Endometrial microvascular endothelial cells (primary cell): ENCODE measurements around the gene HS3ST3B1. TPM values are rescaled to one million over a fixed set of nuclear protein-coding genes. Genes with fewer than 3 reads are reported as not detected.

ENCODE experiments used
- in situ Hi-C: cut with HindIII; loops from 2 replicates; pipeline ENCODE4 v1.10.0; 2017; ENCODE audit warnings: low sequenced_read_pairs, low pct_unique_long_range_greater_than_20kb; ENCODE audit errors: inconsistent ontology term
- total RNA-seq: library from RNA; depleted of rRNA; stranded (reverse); fragments of >200 nt; gene quantifications from one replicate; pipeline ENCODE4 v1.2.3, GENCODE V29; 2015; ENCODE audit errors: inconsistent ontology term

HS3ST3B1 gene
- total RNA-seq = 2.4 TPM

- in situ Hi-C loops = no loop called here
These were observed at the start of gene HS3ST3B1 for GRCh38 chr17:14300575-14301278. HS3ST3B1 (plus strand) TSS chr17:14301081; CDS start chr17:14301519, 438 bp downstream.

DNA sequence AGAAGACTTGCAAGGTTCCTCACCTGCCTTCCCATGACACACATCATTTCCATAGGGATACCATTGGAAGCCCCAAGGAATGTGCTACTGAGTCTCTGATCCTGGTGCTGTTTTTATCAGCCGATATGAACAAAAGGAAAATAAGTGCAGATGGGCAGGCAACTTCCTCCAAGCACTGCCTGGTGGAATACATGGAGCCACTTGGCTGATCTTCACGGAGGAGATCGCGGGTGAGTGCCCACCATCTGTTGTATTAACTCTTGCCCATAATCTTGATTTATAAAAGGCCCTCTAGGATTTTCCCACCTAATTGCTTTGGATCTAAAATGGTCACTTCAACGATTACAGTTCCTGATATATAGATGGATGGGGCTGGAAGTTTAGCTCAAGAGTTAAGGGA lies 39.5 kb upstream of the HS3ST3B1 start:
- in situ Hi-C loops = no loop called here

DNA sequence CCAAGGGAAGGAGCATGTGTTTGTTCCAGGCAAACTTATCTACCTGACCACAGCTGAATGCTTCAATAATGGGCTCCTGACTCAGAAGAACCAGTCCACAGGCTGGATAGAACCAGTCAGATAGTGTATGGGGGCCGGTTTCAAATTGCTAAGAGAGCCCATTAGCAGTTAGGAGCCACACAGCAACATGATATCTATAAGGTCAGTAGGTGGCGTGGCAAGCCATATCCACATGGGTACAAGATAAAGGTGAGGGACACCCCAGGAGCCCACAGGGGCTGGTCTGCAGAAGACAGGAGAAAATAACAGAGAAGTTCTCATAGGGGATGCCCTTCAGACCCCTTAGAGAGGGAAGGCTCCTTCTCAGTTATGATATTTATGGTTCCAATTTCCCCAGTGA lies 32.6 kb upstream of the HS3ST3B1 start:
- in situ Hi-C loops = no loop called here

DNA sequence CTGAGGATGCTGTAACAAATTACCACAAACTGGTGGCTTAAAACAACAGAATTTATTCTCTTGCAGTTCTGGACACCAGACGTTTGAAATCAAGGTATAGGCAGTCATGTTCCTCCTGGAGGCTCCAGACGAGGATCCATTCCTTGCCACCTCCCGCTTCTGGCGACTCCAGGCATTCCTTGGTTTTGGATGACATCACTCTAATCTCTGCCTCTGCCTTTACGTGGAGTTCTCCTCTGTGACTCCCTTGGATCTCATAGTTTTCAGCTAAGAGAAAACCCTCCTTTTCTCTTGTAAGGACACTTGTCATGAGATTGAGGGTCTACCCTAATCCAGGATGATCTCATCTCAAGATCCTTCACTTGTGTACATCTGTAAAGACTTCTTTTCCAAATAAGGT lies 31.4 kb upstream of the HS3ST3B1 start:
- in situ Hi-C loops = no loop called here

DNA sequence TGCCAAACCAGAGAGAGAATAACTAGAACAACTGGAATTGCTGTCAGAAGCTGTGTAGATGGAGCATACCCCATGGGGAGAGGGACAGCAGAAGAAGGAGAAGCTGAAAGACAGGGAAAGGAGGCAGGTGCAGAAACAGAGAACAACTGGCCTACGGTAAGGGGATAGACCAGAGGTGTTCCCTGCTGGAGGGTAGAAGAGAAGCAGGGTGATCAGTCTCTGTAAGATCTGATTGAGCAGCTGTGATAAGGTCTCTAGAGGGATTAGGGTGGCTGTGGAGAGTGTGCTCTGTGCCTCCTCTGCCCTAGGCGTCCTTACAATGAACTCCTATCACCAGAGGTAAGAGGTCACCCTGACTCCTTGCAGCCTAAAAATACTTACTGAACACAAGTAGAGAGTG lies 30.4 kb upstream of the HS3ST3B1 start:
- in situ Hi-C loops = no loop called here

- in situ Hi-C loops = no loop called here
These were observed 24.2 kb upstream of the HS3ST3B1 start for GRCh38 chr17:14276535-14277250.

GRCh38 chr17:14281530-14281929 lies 19.4 kb upstream of the HS3ST3B1 start:
- in situ Hi-C loops = no loop called here

- in situ Hi-C loops = no loop called here
These were observed 18.2 kb upstream of the HS3ST3B1 start for GRCh38 chr17:14282726-14283125.

DNA sequence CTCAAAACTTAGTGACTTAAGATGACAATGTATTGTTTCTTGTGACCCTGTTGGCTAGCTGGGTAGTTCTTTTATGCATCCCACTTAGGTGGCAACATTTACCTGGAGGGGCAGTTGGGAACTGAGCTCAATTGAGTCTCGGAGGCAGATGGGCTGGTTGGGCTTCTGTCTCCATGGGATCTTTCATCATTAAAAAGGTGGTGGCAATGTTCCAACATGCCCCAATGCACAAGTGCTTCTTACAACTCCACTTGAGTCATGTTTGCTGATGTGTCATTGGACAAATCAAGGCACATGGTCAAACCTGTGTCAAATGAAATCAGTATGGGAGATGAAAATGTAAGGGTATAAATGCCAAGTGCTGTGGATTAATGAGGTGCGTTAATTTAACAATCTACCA lies 11.7 kb upstream of the HS3ST3B1 start:
- in situ Hi-C loops = no loop called here

DNA sequence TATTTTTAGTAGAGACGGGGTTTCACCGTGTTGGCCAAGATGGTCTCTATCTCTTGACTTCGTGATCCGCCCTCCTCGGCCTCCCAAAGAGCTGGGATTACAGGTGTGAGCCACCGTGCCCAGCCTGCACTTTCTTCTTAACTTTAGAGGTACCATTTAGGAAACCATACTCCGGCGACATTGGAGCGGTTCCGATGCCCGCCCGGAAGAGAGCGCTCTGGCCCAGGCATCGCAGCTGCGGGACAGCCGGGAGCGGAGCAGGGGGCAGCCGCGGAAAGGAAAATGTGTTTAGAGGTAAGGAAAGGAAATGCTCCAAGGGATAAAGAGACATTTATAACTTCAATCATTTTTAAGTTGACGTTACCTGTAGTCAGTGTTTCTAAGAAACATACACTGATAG lies 6.0 kb upstream of the HS3ST3B1 start:
- in situ Hi-C loops = no loop called here

- in situ Hi-C loops = no loop called here
These were observed 5.2 kb upstream of the HS3ST3B1 start for GRCh38 chr17:14295676-14296075.

GRCh38 chr17:14296166-14296910 lies 4.5 kb upstream of the HS3ST3B1 start:
- in situ Hi-C loops = no loop called here

- in situ Hi-C loops = no loop called here
These were observed 3.6 kb upstream of the HS3ST3B1 start for GRCh38 chr17:14297161-14297851.

GRCh38 chr17:14298221-14298946 lies 2.5 kb upstream of the HS3ST3B1 start:
- in situ Hi-C loops = no loop called here

DNA sequence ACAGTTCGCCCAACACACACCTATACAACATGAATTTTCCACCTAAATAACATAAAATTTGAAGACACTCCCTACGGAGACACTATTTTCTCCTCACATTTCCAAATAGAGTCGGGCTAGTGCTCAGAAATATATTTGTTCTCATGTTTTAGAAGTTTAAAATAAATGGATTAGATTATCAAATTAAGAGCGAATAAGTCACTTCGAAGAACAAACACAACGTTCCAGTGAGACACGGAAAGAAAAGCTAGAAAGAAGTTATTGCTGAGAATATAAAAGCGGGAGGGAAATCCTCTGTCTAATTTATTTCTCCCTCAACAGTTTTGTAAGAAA lies 2.0 kb upstream of the HS3ST3B1 start:
- in situ Hi-C loops = no loop called here

DNA sequence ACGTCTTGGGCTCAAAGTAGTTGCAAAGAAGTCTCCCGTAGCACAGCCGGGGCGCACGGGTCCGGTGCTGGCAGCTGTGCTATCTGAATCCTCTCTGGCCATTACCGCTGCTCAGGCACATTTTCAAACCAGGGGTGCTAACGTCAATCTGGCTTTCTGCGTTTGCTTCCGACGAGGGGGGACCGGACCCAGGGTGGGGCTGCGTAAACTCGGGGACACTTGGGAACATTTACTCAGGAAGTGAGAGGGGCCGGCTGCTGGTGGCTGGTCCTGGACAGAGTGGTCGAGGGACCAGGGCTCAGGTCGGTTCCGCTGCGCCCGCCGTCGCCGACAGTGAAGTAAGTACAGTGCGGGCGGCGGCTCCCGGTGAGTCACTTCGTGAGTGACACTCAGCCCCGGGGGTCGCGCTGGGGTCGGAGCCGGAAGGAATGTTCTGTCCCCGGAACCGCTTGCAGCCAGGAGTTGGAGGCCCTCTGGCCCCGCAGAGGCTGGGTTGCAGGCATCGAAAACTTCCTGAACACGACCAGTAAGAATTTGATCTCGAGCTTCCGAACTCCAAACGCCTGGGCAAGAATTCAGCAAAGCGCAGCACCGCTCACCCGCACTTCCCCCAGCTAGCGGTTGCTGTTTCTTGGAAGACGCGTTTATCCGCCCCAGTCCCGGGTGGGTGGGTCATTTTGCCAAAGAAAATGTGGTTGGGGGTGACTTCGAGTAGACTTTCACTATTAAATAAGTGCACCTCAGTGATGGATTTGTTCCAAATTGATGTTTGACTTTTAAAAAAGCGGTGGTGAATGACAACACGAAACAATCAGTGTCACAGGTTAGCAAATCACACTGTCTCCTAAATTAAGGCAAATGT lies 1.4 kb upstream of the HS3ST3B1 start:
- in situ Hi-C loops = no loop called here

DNA sequence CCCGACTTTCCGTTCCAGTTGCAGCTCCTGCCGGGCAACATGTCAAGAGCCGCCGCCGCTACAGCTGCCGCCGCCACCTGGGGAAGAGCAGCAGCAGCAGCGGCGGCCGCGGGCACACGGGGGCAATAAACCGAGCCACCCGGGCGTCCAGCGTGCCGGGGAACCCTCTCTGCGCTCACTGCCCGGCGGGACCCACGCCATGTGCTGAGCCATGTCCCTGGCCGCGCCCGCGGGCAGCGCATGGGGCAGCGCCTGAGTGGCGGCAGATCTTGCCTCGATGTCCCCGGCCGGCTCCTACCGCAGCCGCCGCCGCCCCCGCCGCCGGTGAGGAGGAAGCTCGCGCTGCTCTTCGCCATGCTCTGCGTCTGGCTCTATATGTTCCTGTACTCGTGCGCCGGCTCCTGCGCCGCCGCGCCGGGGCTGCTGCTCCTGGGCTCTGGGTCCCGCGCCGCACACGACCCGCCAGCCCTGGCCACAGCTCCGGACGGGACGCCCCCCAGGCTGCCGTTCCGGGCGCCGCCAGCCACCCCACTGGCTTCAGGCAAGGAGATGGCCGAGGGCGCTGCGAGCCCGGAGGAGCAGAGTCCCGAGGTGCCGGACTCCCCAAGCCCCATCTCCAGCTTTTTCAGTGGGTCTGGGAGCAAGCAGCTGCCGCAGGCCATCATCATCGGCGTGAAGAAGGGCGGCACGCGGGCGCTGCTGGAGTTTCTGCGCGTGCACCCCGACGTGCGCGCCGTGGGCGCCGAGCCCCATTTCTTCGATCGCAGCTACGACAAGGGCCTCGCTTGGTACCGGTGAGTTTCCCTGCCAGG lies 604 bp downstream of the HS3ST3B1 start:
- in situ Hi-C loops = no loop called here
